HUES6 (cell line): ENCODE data around the gene ST3GAL3.

Experiments used
- H3K27ac ChIP-seq: 2 replicates; pipeline ENCODE4 v1.7.0; 2013; ENCODE audit warnings: low read depth, mild to moderate bottlenecking, low read length, inconsistent platforms
- H3K27me3 ChIP-seq: 2 replicates; pipeline ENCODE4 v1.6.1; 2013; ENCODE audit warnings: low read length; ENCODE audit not compliant: control insufficient read depth, insufficient read depth
- H3K36me3 ChIP-seq: 2 replicates; pipeline ENCODE4 v1.6.1; 2013; ENCODE audit warnings: low read length; ENCODE audit not compliant: control insufficient read depth, insufficient read depth
- H3K4me1 ChIP-seq: 2 replicates; pipeline ENCODE4 v1.6.1; 2013; ENCODE audit warnings: low read length; ENCODE audit not compliant: control insufficient read depth, insufficient read depth
- H3K4me3 ChIP-seq: 2 replicates; pipeline ENCODE4 v1.5.1; 2013; ENCODE audit warnings: low read depth, low read length
- H3K9ac ChIP-seq: one replicate; pipeline ENCODE4 v1.6.1; 2013; ENCODE audit warnings: mild to moderate bottlenecking, low read length
- H3K9me3 ChIP-seq: 2 replicates; pipeline ENCODE4 v1.6.1; 2013; ENCODE audit warnings: low read depth, low read length; ENCODE audit not compliant: control insufficient read depth, insufficient read depth

The ST3GAL3 gene

GRCh38 chr1:43962324-43962723 is 255.0 kb downstream of the ST3GAL3 start:
- Histone ChIP-seq H3K36me3 (peaks cover 33% of the 10 kb centered on the region), H3K4me3 (no peak overlapping the region), H3K4me1 (no peaks in the 10 kb centered on the region), H3K9ac (no peak overlapping the region), H3K9me3 (no peaks in the 10 kb centered on the region), H3K27me3 (no peaks in the 10 kb centered on the region), H3K27ac (no peak overlapping the region)

- H3K4me1 ChIP-seq = no peaks in the 10 kb centered on the region
- H3K36me3 ChIP-seq = peaks cover 26% of the 10 kb centered on the region
- H3K27me3 ChIP-seq = no peaks in the 10 kb centered on the region
- no peak overlapping the region for H3K27ac ChIP-seq
- H3K9ac ChIP-seq = no peak overlapping the region
- H3K4me3 ChIP-seq = no peak overlapping the region
- no peaks in the 10 kb centered on the region for H3K9me3 ChIP-seq
Measured at GRCh38 chr1:43963006-43963405, 255.7 kb downstream of the ST3GAL3 start.

- Histone ChIP-seq H3K27me3 (no peaks in the 10 kb centered on the region), H3K36me3 (peaks cover 18% of the 10 kb centered on the region), H3K27ac (no peak overlapping the region), H3K9ac (no peak overlapping the region), H3K4me3 (no peak overlapping the region), H3K9me3 (no peaks in the 10 kb centered on the region), H3K4me1 (no peaks in the 10 kb centered on the region)
Measured at GRCh38 chr1:43963890-43964289, 256.6 kb downstream of the ST3GAL3 start.

DNA sequence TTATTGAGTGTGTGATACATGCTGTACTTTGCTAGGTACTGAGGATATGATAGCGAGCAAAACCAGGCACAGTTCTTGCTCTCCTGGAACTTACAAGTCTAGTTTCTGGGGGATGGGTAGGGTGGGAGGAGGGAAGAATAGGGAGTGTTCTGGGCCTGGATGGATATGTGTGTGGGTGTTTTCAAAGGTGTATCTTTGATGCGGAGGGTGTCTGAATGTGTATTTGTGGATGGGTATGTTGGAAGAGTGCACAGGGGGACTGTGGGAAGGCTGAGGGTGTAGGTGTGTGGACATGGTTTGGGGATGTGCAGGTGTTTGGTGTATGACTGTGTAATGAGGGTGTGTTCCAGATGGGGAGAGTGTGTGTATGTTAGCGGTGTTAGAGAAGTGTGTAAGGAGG is 258.0 kb downstream of the ST3GAL3 start:
- Histone ChIP-seq H3K9me3 (no peaks in the 10 kb centered on the region), H3K4me1 (no peaks in the 10 kb centered on the region), H3K9ac (no peak overlapping the region), H3K27ac (no peak overlapping the region), H3K4me3 (no peak overlapping the region), H3K27me3 (no peaks in the 10 kb centered on the region), H3K36me3 (peaks cover 11% of the 10 kb centered on the region)

DNA sequence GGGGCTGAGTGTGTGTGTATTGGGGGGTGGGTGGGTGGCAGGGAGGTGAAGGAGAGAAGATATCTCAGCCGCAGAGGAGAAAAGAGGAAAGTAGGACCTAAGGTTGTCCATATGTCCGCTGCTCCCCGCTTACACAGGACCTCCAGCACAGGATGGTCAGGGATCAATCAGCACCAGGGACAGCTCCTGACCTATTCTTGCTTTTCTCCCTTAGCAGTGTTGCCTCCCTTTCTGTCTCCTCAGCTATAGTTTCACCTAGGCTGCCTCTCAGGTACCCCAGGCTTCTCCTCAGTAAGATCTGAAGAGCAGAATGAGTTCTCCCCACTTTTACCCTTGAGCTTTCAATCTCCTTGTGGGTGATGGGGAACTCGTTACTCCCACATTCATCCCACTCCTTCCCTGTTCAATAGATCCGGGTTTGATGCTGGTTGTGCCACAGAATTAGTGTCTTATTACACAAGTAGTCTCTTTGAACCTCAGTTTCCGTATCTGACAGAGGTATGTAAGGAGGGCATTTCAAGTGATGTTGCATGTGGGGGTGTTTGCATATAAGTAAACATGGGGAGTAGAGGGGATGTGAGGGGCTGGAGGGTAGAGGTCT is 261.1 kb downstream of the ST3GAL3 start:
- no peak overlapping the region for H3K9ac ChIP-seq
- no peak overlapping the region for H3K27ac ChIP-seq
- H3K36me3 ChIP-seq = peaks cover 24% of the 10 kb centered on the region
- peaks cover 5% of the 10 kb centered on the region; the same call in 1 of the 2 replicates for H3K4me1 ChIP-seq
- H3K4me3 ChIP-seq = no peak overlapping the region
- no peaks in the 10 kb centered on the region for H3K27me3 ChIP-seq
- H3K9me3 ChIP-seq = no peaks in the 10 kb centered on the region

GRCh38 chr1:43969416-43969745 is 262.0 kb downstream of the ST3GAL3 start:
- Histone ChIP-seq H3K4me3 (peak overlapping the region; percentile 51), H3K27me3 (no peaks in the 10 kb centered on the region), H3K27ac (no peak overlapping the region), H3K4me1 (peaks cover 12% of the 10 kb centered on the region; the same call in 1 of the 2 replicates), H3K9ac (no peak overlapping the region), H3K36me3 (peaks cover 24% of the 10 kb centered on the region), H3K9me3 (no peaks in the 10 kb centered on the region)

- Histone ChIP-seq H3K36me3 (peaks cover 24% of the 10 kb centered on the region), H3K4me3 (peak within 1 kb of the TSS; percentile 92), H3K27ac (peak within 1 kb of the TSS; percentile 41; the same call in 1 of the 2 replicates), H3K9me3 (no peaks in the 10 kb centered on the region), H3K4me1 (peaks cover 12% of the 10 kb centered on the region; the same call in 1 of the 2 replicates), H3K27me3 (no peaks in the 10 kb centered on the region), H3K9ac (peak within 1 kb of the TSS; percentile 93)
Measured at GRCh38 chr1:43969746-43970466, 262.6 kb downstream of the ST3GAL3 start, which contains the start of gene DPH2. DPH2 (plus strand) TSS chr1:43970010; CDS start chr1:43970176, 166 bp downstream.

DNA sequence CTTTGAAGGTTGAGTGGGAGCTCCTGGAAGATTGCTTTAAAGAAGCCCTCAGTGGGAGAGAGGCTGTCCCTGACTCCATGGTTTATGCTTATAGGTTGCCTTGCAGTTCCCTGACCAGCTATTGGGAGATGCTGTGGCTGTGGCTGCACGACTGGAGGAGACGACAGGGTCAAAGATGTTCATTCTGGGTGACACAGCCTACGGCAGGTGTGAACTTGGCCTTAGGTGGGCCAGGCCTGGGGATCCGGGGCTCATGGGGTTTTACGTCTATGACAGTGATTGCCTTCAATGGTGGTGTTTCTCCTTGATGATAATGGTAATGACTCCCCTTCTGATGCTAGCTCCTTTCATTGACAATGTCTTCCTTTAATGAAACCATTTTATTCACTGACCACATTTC is 263.2 kb downstream of the ST3GAL3 start:
- Histone ChIP-seq H3K4me1 (peaks cover 13% of the 10 kb centered on the region; the same call in 1 of the 2 replicates), H3K36me3 (peaks cover 24% of the 10 kb centered on the region), H3K27ac (no peak overlapping the region), H3K9ac (peak overlapping the region; percentile 93), H3K27me3 (no peaks in the 10 kb centered on the region), H3K9me3 (no peaks in the 10 kb centered on the region), H3K4me3 (peak overlapping the region; percentile 92)

DNA sequence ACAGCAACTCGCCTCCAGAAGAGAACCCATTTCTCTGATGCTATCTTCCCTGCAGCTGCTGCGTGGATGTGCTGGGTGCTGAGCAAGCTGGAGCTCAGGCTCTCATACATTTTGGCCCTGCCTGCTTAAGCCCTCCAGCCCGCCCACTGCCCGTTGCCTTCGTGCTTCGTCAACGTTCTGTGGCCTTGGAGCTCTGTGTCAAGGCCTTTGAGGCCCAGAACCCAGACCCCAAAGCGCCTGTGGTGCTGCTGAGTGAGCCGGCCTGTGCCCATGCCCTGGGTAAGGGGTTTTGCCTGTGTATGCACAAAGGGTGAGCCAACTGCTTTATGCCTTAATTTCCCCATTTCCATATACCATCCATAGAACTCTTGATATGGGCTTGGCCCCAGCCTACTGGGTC is 263.6 kb downstream of the ST3GAL3 start:
- peak overlapping the region; percentile 92 for H3K4me3 ChIP-seq
- H3K9me3 ChIP-seq = no peaks in the 10 kb centered on the region
- no peak overlapping the region for H3K9ac ChIP-seq
- no peaks in the 10 kb centered on the region for H3K27me3 ChIP-seq
- H3K36me3 ChIP-seq = peaks cover 24% of the 10 kb centered on the region
- peaks cover 17% of the 10 kb centered on the region; the same call in 1 of the 2 replicates for H3K4me1 ChIP-seq
- no peak overlapping the region for H3K27ac ChIP-seq

DNA sequence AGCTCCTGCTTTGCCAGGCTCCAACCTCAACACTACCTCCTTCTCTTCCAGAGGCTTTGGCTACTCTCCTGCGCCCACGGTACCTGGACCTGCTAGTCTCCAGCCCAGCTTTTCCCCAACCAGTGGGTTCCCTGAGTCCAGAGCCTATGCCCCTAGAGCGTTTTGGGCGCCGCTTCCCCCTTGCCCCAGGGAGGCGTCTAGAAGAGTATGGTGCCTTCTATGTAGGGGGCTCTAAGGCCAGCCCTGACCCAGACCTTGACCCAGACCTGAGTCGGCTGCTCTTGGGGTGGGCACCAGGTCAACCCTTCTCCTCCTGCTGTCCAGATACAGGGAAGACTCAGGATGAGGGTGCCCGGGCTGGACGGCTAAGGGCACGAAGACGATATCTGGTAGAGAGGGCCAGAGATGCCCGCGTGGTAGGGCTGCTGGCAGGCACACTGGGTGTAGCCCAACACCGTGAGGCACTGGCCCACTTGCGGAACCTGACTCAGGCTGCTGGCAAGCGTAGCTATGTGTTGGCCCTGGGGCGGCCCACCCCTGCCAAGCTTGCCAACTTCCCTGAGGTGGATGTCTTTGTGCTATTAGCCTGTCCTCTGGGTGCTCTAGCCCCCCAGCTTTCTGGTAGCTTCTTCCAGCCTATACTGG is 264.1 kb downstream of the ST3GAL3 start:
- Histone ChIP-seq H3K4me3 (no peak overlapping the region), H3K36me3 (peaks cover 27% of the 10 kb centered on the region), H3K9ac (no peak overlapping the region), H3K4me1 (peaks cover 18% of the 10 kb centered on the region; the same call in 1 of the 2 replicates), H3K27me3 (no peaks in the 10 kb centered on the region), H3K9me3 (no peaks in the 10 kb centered on the region), H3K27ac (no peak overlapping the region)

DNA sequence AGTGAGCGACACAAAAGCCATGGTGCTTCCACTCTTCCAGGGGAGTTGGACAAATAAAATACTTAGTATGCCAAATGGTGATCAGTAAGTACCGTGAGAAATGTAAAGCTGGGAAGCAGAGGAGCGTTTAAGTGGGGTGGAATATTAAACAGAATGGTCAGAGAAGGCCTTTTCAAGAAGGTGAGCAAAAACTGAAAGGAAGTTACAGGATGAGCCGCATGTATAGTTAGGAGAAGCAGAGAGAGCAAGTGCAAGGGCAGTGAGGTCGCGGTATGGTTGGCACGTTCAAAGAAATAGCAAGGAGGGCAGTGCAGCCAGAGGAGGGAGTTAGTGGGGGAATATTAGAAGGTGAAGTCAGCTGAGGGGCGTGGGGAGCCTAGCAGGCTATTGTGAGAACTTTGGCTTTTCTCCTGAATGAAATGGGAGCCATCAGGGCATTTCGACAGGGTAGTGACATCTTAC is 266.7 kb downstream of the ST3GAL3 start:
- Histone ChIP-seq H3K4me1 (peaks cover 18% of the 10 kb centered on the region; the same call in 1 of the 2 replicates), H3K27me3 (no peaks in the 10 kb centered on the region), H3K4me3 (peak overlapping the region; percentile 82), H3K9me3 (no peaks in the 10 kb centered on the region), H3K36me3 (peaks cover 42% of the 10 kb centered on the region), H3K27ac (no peak overlapping the region), H3K9ac (peak overlapping the region; percentile 91)
